HepG2 (cell line): ENCODE data around the gene POLR3F. TPM values are rescaled to one million over a fixed set of nuclear protein-coding genes. Genes with fewer than 3 reads are reported as not detected.

Experiments
- ATF2 ChIP-seq: sonication (generic); formaldehyde crosslinking; IDR thresholded peaks from 2 replicates; pipeline ENCODE4 v1.4.0; 2020; ENCODE audit warnings: missing genetic modification reagents
- CC2D1A ChIP-seq: sonication (generic); formaldehyde crosslinking; IDR thresholded peaks from 2 replicates; pipeline ENCODE4 v1.8.1; 2023; ENCODE audit warnings: mild to moderate bottlenecking, missing genetic modification reagents
- KDM5A ChIP-seq: fragments of 200-600 bp; sonication (generic); IDR thresholded peaks from 2 replicates; pipeline ENCODE4 v1.7.0; 2018; ENCODE audit warnings: antibody characterized with exemption, mild to moderate bottlenecking, low read length, borderline replicate concordance
- MIER3 ChIP-seq: IDR thresholded peaks from 2 replicates; pipeline ENCODE4 v1.6.1; 2016; ENCODE audit warnings: missing compliant biosample characterization, borderline replicate concordance
- RORA ChIP-seq: sonication (generic); formaldehyde crosslinking; IDR thresholded peaks from 2 replicates; pipeline ENCODE4 v1.5.0; 2020; ENCODE audit warnings: mild to moderate bottlenecking, missing genetic modification reagents, moderate library complexity
- STAG1 ChIP-seq: sonication (generic); formaldehyde crosslinking; IDR thresholded peaks from 2 replicates; pipeline ENCODE4 v1.4.0; 2020; ENCODE audit warnings: missing genetic modification reagents
- TARDBP ChIP-seq: sonication (generic); formaldehyde crosslinking; IDR thresholded peaks from 2 replicates; pipeline ENCODE4 v1.8.0; 2022; ENCODE audit warnings: mild to moderate bottlenecking, missing genetic modification reagents
- ZBTB7B ChIP-seq: sonication (generic); formaldehyde crosslinking; IDR thresholded peaks from 2 replicates; pipeline ENCODE4 v1.4.0; 2020; ENCODE audit warnings: missing genetic modification reagents
- ZFP1 ChIP-seq: IDR thresholded peaks from 2 replicates; pipeline ENCODE4 v1.6.1; 2016
- ZKSCAN8 ChIP-seq: IDR thresholded peaks from 2 replicates; pipeline ENCODE4 v1.6.1; 2016; ENCODE audit warnings: borderline replicate concordance, missing genetic modification reagents, missing compliant biosample characterization
- ZNF337 ChIP-seq: sonication (generic); formaldehyde crosslinking; IDR thresholded peaks from 2 replicates; pipeline ENCODE4 v1.5.1; 2020; ENCODE audit warnings: missing genetic modification reagents, low read depth, mild to moderate bottlenecking, borderline replicate concordance
- ZNF557 ChIP-seq: sonication (generic); formaldehyde crosslinking; IDR thresholded peaks from 2 replicates; pipeline ENCODE4 v1.4.0; 2020; ENCODE audit warnings: missing genetic modification reagents
- ZNF746 ChIP-seq: sonication (generic); formaldehyde crosslinking; IDR thresholded peaks from 2 replicates; pipeline ENCODE4 v1.8.0; 2022; ENCODE audit warnings: mild to moderate bottlenecking, missing genetic modification reagents
- polyA plus RNA-seq, 8 experiments: library from polyadenylated mRNA; depleted of rRNA in 3 of 8; stranded (reverse) in 7 of 8; unstranded in 1 of 8; fragments of >200 nt; fragmentation: Illumina TruSeq in 4 of 8; extraction: Trizol in 4 of 8; gene quantifications; 2 replicates each; pipeline versions ENCODE4 v1.2.1 to v1.2.3, GENCODE V29; 2011 to 2016; ENCODE audit warnings: low read depth in 4 of 8, missing spikeins in 1 of 8, mixed read lengths in 1 of 8; ENCODE audit not compliant: insufficient read depth in 1 of 8
- total RNA-seq, 5 experiments: library from RNA; depleted of rRNA; stranded (reverse); fragments of >200 nt; fragmentation: Illumina TruSeq; extraction: Trizol; gene quantifications; 2 replicates each; pipeline ENCODE4 v1.2.3, GENCODE V29; 2016; ENCODE audit warnings: low read depth in 1 of 5
- TF ChIP-seq, protein P1 (sequence below): sonication (generic); formaldehyde crosslinking; IDR thresholded peaks from 2 replicates; pipeline ENCODE4 v1.4.0; 2020; ENCODE audit warnings: missing genetic modification reagents, borderline replicate concordance
- TF ChIP-seq, protein P2 (sequence below): sonication (generic); formaldehyde crosslinking; IDR thresholded peaks from 2 replicates; pipeline ENCODE4 v1.4.0; 2020; ENCODE audit warnings: missing genetic modification reagents; ENCODE audit errors: not compliant biosample characterization
- TF ChIP-seq, protein P3 (sequence below), 2 experiments: sonication (generic) in 1 of 2; formaldehyde crosslinking in 1 of 2; IDR thresholded peaks; 2 replicates each; pipeline versions ENCODE4 v1.6.1 to v1.9.0; 2014 to 2022; ENCODE audit warnings: antibody characterized with exemption in 1 of 2, borderline replicate concordance in 1 of 2, inconsistent platforms in 1 of 2, low read depth in 1 of 2, missing genetic modification reagents in 1 of 2

Gene POLR3F
- total and polyA plus RNA-seq, 2 of the 13 experiments (the other 11 are each of a cell fraction or from before 2014, with no cell fraction given): 11.7 to 25.5 TPM

DNA sequence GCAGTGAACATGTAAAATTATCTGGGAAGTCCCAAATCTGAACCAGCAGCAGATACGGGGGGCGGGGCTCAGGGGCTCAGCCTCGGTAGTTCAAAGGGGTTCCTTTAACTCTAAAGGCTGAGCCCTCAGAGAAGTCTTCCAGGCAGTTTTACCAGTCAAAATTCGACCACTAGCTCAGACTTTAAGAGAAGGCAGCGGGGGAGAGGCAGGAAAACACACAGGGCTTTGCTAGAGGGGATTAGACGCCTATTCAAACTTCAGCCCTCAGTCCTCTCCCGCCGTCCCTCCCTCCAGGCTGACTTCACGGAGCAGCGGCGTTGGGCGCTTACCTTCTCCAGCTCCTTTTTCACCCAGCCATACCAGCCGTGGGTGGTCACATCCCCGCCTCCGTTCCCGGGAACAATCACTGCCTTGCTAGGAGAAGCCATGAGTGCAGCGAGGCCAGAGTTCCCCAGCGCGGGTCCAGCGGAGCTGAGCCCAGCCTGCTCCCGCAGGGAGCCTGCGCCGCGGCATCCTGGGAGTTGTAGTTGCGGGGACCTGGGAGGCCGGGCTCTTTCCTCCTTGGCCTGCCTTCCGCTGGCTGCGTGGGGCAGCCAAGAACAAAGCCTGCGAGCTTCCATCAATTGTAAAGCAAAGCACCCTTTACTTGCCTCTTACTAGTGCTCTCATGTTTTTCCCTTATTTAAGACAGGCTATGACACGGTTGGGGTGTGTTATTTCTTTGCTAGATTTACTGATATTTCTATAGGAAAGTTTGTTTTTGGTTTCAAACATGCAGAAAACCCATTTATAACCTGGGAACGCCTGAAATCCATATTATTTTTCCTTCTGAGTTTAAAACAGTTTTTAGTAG is 29.8 kb downstream of the POLR3F start, which contains the start of gene RBBP9 (continued):
- TF ChIP-seq ZKSCAN8 (CRISPR knock-in tag) (peak; percentile 77; the same call in 1 of the 2 replicates), STAG1 (CRISPR knock-in tag) (peak; percentile 18), ZNF746 (CRISPR knock-in tag) (no peak), ZNF337 (CRISPR knock-in tag) (peak; percentile 46; the same call in 1 of the 2 replicates), CC2D1A (no peak; the same call in 1 of the 2 replicates), RORA (no peak), TARDBP (CRISPR knock-in tag) (peak; percentile 94), MIER3 (peak; percentile 92), ZFP1 (CRISPR knock-in tag) (peak; percentile 68; the same call in 1 of the 2 replicates), ZBTB7B (CRISPR knock-in tag) (peak; percentile 80; the same call in 1 of the 2 replicates), ZNF557 (CRISPR knock-in tag) (no peak), KDM5A (peak; percentile 68; the same call in 1 of the 2 replicates), ATF2 (CRISPR knock-in tag) (peak; percentile 61; the same call in 1 of the 2 replicates)
- TF ChIP-seq, protein P1, sequence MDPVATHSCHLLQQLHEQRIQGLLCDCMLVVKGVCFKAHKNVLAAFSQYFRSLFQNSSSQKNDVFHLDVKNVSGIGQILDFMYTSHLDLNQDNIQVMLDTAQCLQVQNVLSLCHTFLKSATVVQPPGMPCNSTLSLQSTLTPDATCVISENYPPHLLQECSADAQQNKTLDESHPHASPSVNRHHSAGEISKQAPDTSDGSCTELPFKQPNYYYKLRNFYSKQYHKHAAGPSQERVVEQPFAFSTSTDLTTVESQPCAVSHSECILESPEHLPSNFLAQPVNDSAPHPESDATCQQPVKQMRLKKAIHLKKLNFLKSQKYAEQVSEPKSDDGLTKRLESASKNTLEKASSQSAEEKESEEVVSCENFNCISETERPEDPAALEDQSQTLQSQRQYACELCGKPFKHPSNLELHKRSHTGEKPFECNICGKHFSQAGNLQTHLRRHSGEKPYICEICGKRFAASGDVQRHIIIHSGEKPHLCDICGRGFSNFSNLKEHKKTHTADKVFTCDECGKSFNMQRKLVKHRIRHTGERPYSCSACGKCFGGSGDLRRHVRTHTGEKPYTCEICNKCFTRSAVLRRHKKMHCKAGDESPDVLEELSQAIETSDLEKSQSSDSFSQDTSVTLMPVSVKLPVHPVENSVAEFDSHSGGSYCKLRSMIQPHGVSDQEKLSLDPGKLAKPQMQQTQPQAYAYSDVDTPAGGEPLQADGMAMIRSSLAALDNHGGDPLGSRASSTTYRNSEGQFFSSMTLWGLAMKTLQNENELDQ (CRISPR knock-in tag): peak; percentile 70; the same call in 1 of the 2 replicates
- TF ChIP-seq, protein P2, sequence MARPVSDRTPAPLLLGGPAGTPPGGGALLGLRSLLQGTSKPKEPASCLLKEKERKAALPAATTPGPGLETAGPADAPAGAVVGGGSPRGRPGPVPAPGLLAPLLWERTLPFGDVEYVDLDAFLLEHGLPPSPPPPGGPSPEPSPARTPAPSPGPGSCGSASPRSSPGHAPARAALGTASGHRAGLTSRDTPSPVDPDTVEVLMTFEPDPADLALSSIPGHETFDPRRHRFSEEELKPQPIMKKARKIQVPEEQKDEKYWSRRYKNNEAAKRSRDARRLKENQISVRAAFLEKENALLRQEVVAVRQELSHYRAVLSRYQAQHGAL: peak; percentile 48
- TF ChIP-seq, protein P3, sequence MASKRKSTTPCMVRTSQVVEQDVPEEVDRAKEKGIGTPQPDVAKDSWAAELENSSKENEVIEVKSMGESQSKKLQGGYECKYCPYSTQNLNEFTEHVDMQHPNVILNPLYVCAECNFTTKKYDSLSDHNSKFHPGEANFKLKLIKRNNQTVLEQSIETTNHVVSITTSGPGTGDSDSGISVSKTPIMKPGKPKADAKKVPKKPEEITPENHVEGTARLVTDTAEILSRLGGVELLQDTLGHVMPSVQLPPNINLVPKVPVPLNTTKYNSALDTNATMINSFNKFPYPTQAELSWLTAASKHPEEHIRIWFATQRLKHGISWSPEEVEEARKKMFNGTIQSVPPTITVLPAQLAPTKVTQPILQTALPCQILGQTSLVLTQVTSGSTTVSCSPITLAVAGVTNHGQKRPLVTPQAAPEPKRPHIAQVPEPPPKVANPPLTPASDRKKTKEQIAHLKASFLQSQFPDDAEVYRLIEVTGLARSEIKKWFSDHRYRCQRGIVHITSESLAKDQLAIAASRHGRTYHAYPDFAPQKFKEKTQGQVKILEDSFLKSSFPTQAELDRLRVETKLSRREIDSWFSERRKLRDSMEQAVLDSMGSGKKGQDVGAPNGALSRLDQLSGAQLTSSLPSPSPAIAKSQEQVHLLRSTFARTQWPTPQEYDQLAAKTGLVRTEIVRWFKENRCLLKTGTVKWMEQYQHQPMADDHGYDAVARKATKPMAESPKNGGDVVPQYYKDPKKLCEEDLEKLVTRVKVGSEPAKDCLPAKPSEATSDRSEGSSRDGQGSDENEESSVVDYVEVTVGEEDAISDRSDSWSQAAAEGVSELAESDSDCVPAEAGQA (IDR thresholded peaks at IDR 0.05; ENCODE audit: low read depth): peak; percentile 85
- TF ChIP-seq, protein P3 (CRISPR knock-in tag; IDR thresholded peaks at IDR 0.05; ENCODE audit: borderline replicate concordance): no peak
